ENCODE results near the gene GPAT2.
"Not testable (repeated sequence)": the region's sequence is repeated elsewhere in the genome, so short reads cannot be mapped to it uniquely, and the experiment has no call there.

The GPAT2 gene, protein sequence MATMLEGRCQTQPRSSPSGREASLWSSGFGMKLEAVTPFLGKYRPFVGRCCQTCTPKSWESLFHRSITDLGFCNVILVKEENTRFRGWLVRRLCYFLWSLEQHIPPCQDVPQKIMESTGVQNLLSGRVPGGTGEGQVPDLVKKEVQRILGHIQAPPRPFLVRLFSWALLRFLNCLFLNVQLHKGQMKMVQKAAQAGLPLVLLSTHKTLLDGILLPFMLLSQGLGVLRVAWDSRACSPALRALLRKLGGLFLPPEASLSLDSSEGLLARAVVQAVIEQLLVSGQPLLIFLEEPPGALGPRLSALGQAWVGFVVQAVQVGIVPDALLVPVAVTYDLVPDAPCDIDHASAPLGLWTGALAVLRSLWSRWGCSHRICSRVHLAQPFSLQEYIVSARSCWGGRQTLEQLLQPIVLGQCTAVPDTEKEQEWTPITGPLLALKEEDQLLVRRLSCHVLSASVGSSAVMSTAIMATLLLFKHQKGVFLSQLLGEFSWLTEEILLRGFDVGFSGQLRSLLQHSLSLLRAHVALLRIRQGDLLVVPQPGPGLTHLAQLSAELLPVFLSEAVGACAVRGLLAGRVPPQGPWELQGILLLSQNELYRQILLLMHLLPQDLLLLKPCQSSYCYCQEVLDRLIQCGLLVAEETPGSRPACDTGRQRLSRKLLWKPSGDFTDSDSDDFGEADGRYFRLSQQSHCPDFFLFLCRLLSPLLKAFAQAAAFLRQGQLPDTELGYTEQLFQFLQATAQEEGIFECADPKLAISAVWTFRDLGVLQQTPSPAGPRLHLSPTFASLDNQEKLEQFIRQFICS

DNA sequence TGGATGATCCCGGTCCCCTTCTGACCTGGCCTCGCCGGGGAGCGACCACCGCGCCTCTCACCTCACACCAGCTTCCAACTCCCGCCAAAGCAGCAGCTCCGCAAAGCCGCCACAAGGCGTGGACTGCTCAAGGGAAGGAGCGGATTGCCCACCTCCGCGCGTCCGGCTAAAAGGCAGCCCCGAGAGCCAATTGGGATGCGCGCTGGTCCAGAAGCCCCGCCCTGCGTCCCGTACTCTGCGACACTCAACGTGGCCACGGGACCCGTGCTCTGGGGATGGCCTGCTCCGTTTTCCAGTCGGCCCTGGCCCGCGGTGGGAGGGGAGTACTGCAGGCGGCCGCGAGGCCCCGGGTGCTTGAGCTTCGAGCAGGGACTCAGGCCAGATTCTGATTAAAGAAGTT lies at the start of gene GPAT2:
Gene GPAT2, minus strand, starts transcription at position 125 of the 400 bp plus-strand sequence. CDS start 2,557 bp downstream, outside the sequence.
- not testable (repeated sequence) for DNase-seq (ENCODE audit: low read depth, low spot score)

DNA sequence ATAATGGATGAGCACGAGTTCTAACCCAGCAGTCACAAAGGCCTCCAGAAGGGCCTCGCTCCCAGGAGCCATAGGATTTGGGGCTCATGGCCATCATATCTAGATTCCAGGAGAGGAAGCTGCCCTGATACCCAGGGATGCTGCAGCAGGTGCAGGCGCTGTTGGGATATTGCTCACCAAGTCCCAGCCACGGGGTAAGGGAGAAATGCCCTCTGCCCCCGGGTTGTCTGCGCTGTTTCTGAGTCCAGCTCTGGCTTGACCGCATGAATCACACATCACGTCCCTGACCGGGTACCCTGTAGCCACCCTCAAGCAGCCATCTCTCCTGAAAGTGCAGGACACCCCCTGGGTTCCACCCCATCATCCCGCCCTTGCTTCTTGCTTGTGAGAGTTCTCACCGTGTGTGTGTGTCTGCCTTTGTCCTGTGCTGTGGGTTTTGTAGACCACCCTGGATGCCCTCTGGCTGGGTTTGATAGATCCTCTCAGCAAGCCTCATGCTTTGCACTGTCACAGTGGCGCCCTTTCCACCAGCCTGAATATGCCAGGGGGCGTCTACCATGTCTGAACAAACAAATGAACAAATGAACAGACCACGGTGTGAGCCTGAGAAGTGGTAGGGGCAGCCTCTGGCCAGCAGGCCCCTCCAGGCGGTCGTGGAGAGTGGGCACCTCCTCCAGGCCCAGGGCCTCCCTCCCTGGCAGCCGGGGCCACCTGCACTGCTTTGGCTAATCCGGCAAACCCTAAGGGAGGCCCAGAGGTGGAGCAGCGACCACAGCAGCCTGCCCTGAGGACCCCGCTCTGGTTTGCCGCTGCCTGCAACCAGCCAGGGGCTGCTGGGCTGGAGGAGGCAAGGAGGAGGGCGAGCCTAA lies 49.5 kb upstream of the GPAT2 start:
- no peak for DNase-seq (ENCODE audit: low read depth, low spot score)

DNA sequence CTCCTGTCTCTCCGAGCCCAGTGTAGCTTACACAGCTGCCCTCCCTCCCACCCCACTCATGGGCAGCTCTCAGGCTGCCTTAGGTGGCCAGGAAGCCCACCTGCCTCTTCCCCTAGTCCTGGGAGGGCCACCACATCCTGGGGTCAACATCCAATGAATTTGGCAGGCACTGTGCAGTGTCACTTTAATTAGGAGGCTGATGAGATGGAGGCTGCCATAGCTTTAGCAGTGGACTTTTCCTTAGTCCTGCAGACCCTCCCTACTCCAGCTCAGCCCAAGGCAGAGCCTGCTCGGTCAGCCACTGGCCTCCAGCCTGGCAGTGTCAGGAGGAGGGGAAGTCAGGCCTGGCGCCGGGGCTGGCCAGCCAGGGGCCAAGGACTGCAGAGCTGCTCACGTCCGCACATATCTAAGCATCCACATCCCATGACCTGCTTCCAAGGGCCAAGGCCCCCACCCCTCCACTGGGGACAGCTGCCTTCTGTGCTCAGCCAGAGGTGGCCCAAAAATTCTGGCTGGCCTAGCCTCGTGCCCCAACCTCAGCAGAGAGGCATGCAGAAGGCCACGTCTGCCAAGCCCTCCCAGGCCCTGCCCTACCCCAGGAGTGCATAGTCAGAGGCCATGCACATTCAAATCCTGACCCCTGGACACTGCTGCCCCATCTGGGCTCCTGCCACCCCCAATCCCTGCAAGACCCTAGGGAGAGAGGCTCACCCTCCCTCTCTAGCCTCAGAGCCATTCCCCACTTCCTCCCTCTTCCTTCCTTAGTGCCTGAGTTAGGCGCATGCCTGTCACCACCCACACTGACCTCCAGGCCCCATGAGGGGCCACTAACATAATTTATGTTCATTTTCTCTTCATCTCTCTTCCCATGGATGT lies 48.6 kb upstream of the GPAT2 start:
- DNase-seq (ENCODE audit: low read depth, low spot score), result no peak

DNA sequence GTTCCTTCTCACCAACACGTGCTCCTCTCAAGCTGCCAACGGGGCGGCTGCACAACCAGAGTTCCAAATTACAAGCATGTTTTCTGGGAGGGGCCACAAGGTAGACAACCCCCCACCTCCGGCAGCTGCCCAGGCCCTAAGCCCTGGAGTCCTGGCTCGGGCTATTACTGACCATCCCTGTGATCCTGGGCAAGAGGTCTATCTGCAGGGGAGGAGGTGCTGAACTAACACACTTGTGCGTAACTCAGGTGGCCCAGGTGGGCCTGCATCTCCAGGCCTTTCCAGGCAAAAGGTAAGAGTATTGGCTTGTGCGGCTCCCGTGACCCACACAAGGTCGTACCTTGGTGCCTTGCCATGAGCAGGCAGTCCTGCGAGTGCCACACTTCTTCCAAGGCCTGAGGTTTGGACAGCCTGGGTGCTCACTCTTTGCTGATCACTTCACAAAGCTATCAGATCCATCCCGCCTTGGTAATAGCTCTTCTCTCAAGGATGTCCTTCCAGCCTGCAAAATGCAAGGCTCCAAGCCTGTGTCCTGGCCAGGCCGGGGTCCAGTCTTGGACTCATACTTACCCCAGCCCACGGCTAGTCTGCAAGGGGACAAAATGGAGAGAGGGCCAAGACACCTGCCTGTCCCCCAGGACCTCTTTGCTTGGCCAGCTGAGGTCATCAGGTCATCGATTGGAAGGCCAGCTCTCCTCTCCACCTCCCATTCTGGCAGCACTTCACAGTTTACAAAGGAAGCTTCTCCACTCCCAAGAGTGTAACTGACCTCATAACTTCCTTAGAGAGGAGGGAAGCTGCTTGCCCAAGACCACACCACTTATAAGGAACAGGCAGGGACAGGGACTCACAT lies 47.7 kb upstream of the GPAT2 start:
- DNase-seq (ENCODE audit: low read depth, low spot score), result no peak

DNA sequence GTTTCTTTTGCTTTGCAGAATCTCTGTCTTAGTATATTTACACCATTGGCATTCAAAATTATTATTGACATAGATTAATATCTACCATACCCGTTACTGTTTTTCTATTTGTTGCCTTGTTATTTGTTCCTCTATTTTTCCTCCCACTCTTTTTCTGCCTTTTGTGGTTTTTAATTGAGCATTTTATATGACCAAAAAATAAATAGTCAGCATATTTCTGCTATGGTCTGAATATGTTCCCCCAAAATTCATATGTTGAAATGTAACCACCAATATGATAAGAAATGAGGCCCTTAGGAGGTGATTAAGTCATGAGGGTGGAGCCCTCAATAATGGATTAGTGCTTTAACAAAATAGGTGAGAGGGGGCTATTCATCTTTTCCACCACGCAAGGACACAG lies 46.3 kb upstream of the GPAT2 start:
- no peak for DNase-seq (ENCODE audit: low read depth, low spot score)

DNA sequence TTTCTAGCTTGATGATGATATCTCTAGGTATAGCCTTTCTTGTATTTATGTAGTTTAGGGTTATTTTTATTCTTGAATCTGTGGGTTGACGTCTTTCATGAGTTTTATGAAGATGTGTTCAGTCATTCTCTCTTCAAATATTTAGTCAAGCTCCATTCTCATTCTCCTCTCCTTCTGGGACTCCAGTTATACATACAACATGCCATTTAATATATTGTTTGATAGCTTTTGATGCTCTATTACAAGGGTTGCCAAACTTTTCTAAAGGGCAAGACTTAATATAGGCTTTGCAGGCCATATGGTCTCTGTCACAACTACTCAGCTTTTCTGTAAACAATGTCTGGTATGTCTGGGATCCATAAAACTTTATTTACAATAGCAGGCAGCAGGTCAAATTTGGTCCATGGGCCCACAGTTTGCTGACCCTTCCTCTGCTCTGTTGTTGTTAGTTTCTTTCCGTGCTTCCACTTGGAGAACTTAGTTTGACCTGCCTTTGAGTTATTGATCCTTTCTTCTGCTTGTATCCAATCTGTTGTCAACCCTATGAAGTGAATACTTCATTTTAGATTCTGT lies 40.6 kb upstream of the GPAT2 start:
- no peak for DNase-seq (ENCODE audit: low read depth, low spot score)

DNA sequence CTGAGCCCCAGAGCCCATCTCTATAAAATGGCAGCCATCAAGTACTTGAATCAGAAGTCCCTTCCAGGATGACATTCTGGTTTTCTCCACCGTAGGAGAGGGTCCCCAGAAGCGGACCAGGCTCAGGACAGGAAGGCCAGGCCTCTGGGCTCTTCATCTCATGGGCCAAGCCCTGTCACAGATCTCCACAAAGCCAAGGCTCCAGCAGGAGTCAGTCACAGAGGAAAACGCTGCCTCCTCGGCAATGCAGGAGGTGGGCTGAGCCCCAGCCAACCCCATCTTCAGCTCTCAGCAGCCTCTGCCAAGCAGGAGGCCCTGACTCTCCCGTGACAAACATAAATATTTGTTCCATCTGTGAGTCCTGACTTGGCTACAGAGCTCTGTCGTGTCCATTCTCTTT lies 39.4 kb upstream of the GPAT2 start:
- no peak for DNase-seq (ENCODE audit: low read depth, low spot score)

DNA sequence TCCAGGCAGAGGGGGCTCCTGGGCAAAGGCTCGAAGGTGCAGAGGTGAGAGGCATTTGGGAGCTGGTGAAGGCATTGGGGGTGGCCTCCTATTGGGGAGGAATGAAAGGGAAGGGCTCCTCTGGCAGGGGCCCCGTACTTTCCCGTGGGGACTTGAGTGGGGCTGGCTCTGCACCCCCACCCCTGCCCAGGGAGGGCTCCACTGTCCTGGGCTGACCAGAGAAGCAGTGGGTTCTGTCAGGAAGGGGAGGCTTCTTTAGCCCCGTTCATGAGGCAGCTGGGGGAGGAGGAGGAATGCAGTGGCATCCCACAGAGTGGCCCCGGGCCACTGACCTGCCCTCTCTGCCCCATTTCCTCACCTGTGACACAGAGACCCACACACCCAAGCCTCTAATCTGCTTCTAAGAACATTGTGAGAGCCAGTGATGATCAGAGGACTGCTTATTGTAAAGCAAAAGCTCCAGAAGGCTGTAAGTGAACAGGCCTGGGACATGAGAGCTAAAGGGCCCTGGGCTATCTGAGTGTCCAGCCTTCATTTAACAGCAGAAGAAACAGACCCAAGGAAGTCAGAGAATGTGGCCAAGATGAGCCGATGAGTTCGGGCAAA lies 38.6 kb upstream of the GPAT2 start:
- DNase-seq (ENCODE audit: low read depth, low spot score), result no peak

DNA sequence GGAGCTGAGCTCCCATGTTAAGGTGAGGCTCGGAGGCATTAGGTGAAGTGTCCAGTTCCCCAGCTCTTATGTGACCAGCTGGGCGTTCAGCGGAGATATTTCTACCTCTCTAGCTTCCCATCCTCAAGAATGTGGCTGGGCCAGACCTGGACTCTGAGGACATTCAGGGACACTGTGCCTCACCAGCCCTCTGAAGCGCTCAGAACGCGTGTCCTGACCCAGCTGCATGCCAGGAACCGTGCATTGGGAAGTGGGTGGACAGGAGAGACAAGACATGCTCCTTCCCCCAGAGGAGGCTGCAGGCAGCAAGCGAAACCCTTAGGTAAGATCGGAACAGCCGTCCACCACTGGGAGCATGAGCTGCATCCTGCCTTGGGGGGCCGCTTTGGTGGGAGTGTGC lies 38.0 kb upstream of the GPAT2 start:
- no peak for DNase-seq (ENCODE audit: low read depth, low spot score)

DNA sequence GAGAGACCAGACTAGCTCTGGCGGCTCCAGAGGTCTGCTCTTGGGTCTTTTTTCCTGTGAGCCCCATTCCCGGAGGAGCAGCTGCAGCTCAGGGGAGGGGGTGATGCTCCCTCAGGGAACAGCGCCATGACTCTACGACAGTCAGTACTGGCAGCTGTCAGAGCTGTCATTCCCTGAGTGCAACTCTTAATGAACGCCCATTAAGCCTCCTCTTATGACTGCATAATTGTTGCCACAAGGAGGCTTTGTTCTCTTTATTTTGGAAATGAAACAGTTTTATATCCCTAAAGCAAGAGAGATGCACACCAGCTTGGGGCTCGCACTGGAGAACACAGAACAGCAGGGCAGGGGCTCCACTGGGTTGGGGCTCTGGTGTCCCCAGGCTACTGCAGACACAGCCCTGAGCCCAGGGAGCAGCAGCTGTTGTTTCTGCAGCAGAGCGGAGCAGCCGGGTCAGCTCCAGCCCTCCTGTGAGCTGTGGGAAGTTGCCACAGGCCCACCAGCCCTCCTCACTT lies 37.3 kb upstream of the GPAT2 start:
- DNase-seq (ENCODE audit: low read depth, low spot score), result not testable (repeated sequence)

DNA sequence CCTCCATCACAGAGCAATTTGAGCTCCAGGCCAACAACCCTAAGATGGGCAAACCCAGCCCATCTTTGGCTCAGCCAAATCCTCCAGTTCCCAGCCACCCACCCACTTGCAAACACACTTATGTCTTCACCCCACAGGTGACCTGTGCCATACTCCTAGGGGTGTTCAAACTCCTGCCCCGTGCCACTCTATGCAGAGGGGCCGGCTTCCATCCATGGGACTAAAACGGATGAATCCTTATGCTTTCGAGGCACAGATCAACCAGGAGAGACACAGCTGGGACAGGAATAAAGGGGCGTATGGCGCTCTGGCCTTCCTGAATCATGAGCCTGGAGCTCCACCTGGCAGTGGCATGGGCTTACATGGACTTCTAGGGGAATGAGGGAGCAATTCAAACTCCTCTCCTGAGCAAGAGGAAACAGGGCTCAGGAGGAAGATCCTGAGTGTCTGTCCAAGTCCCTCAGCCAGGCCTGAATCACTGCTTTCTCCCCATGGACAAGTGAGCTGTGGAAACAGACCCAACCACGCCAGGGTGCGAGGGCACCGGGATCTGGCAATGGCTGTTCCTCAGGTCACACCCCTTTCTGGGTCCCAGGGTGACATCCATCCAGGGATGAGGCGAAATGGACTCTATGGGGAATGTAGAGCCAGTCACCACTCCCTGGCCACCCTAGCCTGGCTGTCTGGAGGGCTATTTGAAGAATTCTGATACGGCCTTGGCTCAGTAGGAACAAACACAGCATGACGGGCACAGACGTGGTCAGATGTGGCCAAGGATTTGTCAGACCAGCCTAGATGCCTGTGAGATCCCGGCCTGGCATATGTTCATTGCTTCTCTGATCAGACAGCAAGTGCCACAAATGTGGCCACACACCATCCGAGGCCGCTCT lies 36.6 kb upstream of the GPAT2 start:
- not testable (repeated sequence) for DNase-seq (ENCODE audit: low read depth, low spot score)

DNA sequence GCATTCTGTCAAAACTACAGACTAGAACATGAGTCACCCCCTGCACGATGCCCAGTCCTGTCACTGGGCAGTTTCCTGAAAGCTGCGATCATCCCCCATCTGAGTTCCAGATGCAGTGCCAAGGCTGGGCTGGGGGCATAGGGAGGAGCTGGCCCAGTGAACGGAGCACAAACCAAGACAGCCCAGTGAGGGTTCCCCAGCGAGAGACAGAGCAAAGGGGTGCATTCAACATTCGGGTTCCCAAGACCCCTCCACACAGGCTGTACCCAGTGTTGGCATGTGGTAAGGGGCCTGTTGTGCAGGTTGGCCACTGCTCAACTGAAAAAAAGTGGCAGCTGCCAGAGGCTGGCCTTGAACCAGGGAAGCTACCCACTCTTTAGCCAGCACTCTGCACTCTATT lies 35.6 kb upstream of the GPAT2 start:
- DNase-seq (ENCODE audit: low read depth, low spot score), result not testable (repeated sequence)

DNA sequence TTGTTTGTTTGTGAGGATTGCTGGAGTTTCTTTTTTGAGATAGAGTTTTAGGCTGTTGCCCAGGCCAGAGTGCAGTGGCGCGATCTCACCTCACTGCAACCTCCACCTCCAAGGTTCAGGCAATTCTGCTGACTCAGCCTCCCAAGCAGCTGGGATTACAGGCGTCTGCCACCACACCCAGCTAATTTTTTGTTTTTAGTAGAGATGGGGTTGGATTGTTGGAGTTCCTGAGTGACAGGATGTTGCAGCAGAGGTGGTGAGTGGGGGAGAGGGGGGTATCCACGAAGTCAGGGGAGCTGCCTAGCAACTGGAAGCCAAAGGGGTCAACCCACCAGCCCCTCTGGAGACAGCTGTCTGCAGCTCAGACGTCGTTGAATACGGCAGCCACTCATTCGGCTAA lies 35.2 kb upstream of the GPAT2 start:
- DNase-seq (ENCODE audit: low read depth, low spot score), result not testable (repeated sequence)

DNA sequence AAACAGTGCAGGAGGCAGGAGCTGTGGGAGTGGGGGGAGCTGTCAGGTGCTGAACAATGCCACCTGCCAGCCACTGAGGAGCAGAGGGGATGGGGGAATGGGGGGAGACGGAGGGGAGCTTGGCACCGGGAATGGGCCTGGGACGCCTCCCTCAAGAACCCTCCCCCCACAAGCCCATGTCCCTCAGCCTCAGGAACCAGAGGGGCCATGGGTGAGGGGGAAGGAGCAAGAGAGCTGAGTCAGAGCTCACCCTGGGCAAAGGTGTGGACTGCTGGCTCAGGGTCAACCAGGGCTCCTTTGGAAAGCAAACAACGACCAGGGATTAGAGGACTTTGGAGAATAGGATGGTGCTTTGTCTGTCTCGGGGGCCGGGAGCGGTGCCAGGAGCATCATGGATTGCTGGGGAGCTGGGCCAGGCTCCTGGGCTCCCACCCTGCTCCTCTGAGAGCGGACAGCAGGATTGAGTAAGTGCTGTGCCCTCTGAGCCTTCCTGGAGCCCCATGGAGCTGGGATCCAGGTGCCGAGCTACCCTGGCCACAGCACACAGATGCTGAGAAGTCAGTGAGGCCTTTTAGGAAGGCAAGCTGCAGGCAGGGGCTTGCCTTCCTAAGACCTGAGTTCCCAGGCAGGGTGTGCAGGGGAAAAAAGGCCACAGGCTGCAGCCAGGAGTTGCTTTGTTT lies 33.3 kb upstream of the GPAT2 start:
- DNase-seq (ENCODE audit: low read depth, low spot score), result not testable (repeated sequence)

DNA sequence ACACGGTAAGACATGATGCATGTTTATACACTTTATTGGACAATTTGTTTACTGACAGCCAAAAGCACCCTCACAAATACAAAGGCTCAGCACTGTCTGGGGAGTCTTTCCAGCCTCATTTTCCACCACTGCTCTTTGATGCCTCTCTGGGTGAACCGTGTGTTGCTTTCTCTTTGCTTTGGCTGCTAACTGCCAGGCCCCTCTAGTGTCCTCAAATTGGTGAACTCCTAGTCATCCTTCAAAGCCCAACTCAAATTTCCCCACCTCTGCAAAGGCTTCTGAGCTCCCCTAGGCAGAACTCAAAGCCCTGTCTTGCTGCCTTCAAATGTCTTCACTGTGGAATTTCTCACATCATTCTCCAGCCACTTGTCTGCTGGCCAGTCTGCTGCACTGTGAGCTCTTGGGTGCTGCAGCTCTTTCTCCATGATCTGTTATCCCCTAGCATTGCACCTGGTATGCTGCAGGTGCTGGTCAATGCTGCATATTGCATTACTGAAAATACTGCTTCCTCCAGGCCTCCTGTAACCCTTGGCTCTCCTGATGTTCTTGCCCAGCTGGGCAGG lies 32.5 kb upstream of the GPAT2 start:
- DNase-seq (ENCODE audit: low read depth, low spot score), result not testable (repeated sequence)

DNA sequence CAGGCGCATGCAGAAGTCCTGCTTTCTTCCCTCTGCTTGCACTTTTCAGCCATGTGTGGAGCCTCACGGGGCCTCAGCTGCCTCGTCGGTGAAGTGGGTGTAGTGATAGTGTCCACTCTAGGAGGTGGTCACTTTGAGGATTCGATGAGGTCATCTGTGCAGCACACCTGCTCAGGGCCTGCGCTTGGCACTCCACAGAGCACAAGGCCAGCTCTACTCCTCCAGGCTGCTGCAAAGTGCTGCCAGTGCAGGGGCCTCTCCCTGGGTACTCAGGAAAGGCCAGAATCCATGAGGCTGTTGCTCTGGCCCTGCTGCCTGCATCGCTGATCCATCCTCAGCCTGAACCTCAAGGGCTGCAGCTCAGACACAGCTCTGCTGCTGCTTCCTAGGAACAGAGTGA lies 31.8 kb upstream of the GPAT2 start:
- not testable (repeated sequence) for DNase-seq (ENCODE audit: low read depth, low spot score)

DNA sequence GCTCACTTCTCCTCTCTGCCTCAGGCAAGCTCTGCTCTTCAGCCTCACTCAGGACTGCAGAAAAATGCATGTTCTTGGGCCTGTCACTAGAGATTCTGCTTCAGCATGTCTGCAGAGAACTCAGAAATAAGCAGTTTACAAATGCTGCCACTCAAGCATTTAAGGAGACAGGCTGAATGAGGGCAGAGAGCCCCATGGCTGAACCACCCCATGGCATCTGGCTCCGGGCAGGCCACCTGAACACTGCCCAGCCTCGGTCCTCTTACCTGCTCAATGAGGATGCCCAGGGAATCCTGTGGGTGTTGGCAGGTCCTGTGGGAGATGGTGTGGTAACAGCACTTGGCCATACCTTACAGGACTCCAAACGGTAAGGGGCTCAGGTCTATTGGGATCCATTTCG lies 31.2 kb upstream of the GPAT2 start:
- DNase-seq (ENCODE audit: low read depth, low spot score), result not testable (repeated sequence)
